HG03469 (cell line): ENCODE measurements around the gene UBE2S.
A peak's percentile ranks its signal among the peaks of the same experiment; 100 is the strongest.

Source experiments
- ATAC-seq: cut with Tn5 transposase; IDR thresholded peaks from one replicate; pipeline ENCODE4 v1.9.1; 2021; ENCODE audit warnings: mild to moderate bottlenecking, moderate library complexity, moderate number of reproducible peaks; ENCODE audit not compliant: unreplicated experiment

UBE2S gene

DNA sequence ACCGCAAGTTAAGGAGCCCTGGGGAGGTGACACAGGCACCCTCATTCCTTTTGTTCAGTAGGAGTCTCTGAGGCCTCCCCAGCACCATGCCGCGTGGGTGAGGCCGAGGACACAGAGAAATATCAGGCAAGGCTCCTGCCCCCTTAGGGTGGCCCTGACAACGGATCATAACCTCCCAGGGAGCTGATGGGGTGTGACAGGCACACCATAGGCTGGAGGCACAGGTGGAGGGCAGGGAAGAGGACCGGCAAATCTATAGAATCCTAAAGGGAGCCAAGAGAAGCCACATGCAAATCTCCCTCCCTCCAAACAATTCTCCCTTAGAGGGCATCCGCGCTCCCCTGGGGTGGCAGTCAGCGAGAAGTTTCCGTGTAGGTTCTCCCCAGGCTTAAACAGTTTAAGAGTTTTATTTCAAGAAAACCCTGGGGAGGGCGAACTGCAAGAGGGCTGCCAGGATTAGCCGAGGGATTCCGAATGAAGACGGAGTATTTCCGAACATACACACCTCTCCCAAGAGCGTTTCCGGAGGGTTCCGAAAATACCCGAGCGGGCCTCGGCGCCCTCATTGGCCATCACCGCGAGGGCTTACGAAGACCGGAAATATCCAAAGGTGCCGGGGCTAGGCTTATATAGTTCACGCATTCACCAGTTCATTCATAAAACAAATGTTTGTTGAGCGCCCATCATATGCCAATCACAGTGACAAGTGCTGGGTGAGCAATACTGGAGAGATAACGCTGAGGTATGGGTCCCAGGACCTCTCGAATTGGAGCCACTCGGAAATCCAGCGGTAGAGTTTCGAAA lies 22.5 kb downstream of the UBE2S start:
- peak; percentile 35 for ATAC-seq

DNA sequence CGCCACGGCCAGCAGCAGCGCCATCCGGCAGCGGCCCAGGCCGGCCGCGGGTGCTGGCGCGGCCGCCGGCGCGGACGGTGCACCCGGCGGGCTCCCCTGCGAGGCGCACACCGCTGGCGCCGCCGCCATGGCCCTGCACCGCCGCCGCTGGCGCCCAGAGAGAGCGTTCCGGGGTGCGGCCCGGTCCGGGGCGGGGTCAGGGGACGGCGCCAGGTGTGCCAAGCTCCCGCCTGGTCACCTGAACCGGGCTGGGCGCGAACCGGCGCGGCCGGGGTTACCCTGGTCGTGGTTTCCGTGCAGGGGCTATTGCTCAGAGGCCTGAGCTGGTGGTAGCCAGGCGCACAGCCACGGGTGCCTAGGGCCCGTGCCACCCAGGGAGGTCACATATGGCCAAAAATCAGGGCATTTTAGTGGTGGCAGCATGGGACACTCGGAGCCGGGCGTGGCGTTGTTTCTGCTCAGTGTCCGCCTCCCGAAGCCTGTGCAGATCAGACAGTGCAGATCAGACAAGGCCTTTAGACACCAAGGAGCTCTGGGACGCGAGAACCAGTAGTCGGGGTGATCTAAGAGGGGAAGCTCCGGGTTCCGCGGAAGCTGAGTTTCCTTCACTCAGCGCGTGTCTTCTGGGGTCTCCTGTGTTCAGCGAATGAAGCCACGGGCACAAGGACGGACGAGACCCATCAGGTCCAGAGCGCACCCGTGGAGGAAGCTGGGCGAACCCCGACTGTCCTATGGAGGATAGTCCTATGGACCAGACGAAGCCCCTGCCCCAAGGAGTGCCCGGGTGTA lies 23.3 kb downstream of the UBE2S start, which contains the start of gene TMEM238:
Gene TMEM238, minus strand, starts transcription at position 162 of the 789 bp plus-strand sequence. Its CDS starts 33 bp downstream, at position 129.
- ATAC-seq: no peak

DNA sequence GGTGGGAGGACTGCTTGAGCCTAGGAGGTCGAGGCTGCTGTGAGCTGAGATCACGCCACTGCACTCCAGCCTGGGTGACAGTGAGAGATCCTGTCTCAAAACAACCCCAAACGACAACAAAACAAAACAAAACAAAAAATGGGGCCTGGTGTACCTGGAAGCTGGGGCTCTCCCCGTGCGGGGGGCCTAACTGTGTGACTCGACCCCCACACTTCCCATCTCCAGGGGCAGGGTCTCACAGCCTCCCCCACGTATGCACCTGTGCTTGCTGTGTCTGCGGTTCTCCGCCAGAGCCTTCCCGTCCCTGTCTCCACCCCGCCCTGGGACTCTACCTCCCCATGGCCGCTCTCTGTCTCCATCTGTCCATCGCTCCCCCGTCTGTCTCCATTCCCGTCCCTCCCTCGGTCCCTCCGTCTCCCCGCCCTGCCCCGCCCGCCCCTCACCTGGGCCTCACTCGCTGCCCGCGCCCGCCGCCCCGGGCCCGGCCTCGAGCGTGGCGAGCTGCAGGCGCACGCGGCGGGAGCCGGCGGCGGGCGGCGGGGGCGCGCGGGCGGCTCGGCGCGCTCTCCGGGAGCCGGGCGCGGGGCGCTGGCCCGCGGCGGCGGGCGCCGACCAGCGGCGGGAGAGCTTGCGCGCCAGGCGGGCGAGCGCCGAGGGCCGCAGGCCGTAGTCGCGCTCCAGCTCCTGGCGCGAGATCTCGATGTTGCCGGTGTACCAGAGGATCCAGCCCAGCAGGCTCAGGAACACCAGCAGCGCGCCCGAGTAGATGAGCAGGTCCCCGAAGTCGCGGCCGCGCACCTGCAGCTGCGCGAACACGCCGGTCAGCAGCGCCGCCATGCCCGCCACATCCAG lies 24.1 kb downstream of the UBE2S start:
- no peak for ATAC-seq

DNA sequence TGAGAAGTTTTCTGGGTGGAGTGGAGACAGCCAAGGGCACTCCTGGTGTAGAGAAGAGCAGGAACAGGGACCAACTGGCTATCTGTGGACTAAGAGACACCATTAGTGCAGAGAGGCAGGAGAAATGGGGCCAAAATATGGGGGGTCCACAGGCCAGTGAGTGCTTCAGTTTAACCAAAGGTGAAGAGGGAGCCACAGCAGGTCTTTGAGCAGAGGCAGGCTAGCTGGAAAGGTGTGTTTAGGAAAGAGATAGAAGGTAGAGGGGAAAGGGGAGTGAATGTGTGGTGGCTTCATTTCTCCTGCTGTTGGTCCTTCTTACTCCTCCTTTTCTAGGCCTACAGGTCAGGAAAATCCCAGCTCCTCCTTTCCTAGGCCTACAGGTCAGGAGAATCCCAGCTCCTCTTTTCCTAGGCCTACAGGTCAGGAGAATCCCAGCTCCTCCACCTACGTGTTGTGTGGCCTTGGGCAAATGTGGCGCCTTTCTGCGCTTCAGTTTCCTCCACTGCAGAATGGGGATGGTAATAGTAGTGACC lies 25.0 kb downstream of the UBE2S start:
- no peak for ATAC-seq

DNA sequence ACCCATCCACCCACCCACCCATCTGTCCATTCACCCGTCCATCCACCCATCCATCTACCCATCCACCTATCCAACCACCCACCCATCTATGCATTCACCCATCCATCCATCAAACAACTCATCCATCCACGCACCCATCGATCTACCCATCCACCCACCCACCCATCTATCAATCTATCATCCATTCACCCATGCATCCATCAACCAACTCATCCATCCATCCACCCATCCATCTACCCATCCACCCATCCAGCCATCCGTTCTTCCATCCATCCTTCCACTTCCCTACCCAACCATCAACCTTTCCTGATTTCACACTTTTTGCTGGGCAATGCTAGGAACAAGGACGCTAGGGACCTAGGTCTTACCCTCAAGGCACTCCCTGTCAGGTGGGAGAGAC lies 25.6 kb downstream of the UBE2S start:
- ATAC-seq: no peak

DNA sequence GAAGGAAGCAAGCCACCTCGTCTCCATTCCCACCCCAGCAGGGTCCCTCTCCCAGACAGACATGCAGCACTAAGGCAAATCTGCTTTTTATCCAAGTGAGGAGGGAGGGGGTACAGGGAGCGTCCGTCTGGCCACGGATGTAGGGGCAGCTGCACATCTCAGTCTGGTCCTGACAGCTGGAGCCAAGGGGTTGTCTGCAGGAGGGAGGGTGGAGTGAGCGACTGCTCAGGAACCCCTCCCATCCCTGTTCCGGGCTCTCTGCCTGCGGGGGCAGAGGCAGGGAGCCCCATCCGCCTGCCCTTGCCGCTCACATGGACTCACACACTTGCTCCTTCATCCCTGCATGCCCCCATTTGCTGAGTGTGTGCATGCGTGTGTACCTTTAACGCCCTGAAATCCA lies 28.4 kb downstream of the UBE2S start:
- ATAC-seq: no peak

DNA sequence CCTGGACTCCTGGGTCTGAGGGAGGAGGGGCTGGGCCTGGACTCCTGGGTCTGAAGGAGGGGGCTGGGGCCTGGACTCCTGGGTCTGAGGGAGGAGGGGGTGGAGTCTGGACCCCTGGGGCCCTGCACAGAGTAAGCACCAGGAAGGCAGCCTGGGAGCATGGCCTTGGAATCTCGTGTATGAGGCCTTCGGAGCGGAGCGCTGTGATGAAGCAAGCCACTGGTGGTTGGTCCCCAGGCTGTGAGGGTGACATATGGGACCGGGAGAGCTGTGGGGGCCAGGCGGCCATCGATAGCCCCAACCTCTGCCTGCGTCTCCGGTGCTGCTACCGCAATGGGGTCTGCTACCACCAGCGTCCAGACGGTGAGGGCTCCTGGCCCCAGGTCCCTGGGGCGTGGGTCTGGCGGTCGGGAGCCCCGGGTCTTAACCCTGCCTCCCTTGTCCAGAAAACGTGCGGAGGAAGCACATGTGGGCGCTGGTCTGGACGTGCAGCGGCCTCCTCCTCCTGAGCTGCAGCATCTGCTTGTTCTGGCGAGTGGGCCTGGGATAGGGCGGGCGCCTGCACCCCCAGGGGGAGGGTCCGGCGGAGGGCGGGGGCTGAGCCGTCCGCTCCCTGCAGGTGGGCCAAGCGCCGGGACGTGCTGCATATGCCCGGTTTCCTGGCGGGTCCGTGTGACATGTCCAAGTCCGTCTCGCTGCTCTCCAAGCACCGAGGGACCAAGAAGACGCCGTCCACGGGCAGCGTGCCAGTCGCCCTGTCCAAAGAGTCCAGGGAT lies 30.0 kb downstream of the UBE2S start:
- no peak for ATAC-seq

DNA sequence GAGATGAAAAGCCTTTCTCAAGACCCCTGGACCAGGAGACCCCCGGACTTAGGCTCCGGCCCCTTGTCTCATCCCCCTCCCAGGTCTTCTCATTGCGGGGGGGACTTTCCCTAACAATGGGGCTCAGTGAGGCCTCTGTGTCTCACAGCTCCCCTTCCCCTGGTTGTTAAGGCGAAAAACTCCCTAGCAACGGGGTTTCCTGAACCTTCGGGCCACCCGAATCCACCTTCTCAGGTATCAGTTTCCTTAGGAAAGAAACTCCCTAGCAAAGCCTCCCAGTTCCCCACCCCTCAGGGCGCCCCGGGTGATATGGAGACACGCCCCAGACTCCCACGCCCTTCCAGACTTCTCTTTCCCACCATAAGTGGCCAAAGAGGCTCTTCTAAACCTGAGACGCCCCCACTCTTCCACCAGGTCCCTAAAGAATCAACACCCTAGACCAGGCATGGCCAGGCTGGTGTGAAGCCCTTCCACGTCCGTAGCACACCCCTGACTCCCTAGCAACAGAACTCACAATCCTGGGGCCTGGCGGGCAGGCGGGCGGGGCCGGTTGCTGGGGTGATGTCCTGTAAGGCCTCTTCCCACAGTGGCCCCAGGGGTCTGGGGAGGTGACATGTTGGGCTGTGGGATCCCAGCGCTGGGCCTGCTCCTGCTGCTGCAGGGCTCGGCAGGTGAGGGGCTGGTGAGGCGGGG lies 31.2 kb downstream of the UBE2S start, which contains the start of gene TMEM190:
Gene TMEM190, plus strand, starts transcription at position 586 of the 693 bp plus-strand sequence. Its CDS starts 28 bp downstream, at position 614.
- no peak for ATAC-seq

DNA sequence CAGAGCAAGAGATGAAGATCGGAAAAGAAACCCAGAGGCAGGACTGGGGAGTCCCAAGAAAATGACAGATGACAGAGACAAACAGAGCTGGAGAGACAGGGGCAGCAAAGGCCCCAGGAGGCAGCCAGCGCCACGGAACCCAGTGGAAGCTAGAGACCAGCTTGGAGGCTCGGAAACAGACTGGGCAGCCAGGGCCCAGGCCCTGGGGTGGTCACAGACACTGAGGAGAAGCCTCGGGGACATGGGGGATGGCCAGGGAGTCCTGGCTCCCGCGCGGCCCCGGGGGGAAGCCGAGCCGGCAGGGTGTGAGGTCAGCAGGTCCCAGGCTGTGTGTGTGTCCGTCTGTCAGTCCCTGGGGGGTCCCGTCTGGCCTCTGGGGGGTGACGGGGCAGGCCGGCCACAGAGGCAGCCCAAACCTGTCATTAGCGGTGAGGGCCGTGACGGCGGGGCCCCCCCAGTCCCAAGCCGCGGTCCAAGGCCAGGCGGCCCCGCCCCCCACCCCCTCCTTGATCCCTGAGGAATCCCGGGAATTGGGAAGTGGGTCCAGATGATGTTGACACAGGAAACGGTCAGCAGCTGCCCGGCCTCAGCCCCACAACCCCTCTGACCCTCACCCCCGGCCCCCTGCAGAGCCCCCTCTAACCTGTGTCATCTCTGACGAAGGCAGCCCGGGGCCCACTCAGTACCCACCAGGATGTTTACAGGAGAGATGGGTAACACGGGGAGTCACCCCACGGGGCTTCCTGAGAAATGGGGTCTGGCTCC lies 33.4 kb downstream of the UBE2S start:
- no peak for ATAC-seq

DNA sequence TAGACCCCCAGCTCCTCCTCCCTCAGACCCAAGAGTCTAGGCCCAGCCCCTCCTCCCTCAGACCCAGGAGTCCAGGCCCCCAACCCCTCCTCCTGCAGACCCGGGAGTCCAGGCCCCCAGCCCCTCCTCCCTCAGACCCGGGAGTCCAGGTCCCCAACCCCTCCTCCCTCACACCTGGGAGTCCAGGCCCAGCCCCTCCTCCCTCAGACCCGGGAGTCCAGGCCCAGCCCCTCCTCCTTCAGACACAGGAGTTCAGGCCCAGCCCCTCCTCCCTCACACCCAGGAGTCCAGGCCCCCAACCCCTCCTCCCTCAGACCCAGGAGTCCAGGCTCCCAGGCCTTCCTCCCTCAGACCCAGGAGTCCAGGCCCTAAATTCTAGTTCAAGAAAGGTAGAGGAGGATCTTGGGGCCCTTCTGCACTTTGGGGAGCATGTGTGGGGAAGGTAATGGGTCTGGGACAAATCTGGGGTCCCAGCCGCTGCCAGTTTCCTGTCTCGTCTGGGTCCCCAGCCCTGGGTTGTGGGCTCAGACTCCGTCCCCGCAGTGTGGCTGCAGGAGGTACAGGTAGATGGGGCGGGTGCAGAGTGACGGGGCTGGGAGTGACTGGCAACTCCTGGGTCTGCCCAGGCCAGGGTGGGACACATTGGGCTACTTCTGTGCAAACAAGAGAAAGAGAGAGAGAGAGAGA lies 34.1 kb downstream of the UBE2S start:
- no peak for ATAC-seq

DNA sequence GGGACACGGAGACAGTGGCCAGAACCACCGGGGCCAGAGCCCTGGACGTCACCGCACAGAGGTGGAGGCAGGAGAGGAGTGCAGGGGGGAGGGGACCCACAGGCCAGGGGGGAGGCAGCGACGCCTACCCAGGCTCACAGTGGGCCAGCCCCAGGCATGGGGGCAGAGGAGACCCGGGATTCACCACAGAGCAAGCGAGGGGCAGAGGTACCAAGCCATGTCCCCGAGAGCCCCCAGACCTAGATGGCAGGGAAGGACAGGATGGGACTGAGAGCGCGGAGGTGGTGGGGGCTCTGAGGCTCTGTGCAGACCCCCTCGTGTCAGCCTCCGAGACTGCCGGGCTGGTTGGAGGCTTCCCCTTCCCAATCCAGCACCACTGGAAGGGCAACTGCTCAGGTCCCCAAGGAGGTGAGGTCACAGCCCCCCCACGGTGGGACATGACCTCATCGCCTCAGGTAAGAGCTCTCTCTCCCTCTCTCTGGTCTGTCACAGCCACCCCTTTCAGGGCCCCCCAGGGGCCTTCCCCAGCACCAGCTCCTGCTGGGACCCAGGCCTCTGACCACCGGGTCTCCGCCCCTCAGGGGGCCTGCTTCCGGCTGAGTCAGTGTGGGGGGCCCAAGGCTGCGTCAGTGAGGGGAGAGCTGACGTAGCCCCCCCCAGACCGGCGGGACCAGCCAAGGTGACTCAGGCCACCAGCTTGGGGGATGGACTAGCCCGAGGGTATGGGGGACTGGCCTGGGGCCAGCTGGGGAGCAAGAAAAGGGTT lies 35.1 kb downstream of the UBE2S start:
- no peak for ATAC-seq

DNA sequence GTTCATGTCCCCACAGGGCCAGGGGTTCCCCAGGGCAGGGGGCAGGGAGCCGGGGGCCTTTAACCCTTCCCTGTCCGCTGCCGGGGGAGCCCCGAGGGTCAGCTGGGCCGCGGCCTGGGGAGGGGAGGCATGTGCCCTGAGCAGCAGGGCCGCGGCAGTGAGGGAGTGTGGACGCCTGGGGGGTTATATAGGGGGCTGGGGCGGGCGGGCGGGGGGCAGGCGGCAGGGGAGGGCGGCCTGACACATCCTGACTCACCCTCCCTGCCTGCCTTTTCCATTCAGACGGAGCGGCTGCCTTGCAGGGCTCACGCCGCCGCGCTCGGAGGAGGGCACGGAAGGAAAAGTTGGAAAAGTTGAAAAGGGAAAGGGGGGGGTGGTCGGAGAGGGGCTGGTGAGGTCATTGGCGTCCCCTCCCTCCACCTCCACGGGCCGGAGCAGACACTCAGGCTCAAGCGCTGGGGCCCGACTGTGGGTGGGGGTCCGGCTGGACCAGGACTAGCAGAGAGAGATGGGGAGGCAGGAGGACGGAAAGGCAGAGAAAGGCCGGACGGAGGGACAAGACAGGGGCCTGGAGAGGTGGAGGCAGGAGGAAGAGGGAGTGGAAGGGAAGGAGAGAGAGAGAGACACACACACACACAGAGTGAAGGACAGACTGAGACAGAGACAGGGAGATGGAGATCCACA lies 37.1 kb downstream of the UBE2S start, which contains the start of gene IL11:
Gene IL11, minus strand, starts transcription at position 159 of the 684 bp plus-strand sequence. Its CDS starts 153 bp downstream, at position 6.
- no peak for ATAC-seq

DNA sequence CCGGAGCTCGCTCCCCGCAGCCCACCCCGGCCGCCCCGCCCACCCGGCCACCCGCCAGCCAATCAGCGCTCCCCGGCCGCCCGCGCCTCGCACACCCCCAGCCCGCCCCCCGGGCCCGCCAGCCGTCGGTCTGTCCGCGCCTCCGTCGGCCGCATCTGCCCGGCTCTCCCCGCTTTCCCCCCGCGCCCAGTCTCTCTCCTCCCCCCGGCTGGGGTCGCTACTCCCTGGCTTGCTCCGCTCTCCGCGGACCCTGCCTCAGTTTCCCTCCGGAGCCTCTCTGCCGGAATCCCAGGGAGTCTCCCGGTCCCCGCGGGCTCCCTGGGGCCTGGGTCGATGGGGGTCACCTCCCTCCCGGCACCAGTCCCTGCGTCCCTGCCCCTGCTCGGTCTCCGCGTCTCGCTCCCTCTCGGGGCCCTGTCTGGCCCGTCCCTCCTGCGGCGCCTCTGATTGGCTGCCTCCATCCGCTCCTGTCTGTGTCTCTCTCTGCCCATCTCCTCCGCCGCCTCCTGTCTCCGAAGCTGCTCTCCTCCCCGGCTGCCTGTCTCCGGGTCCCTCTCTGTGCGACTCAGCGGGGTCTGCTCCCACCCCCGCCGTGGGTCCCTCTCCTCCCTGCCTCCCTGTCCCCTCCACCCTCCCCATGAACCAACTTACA lies 37.8 kb downstream of the UBE2S start:
- no peak for ATAC-seq

DNA sequence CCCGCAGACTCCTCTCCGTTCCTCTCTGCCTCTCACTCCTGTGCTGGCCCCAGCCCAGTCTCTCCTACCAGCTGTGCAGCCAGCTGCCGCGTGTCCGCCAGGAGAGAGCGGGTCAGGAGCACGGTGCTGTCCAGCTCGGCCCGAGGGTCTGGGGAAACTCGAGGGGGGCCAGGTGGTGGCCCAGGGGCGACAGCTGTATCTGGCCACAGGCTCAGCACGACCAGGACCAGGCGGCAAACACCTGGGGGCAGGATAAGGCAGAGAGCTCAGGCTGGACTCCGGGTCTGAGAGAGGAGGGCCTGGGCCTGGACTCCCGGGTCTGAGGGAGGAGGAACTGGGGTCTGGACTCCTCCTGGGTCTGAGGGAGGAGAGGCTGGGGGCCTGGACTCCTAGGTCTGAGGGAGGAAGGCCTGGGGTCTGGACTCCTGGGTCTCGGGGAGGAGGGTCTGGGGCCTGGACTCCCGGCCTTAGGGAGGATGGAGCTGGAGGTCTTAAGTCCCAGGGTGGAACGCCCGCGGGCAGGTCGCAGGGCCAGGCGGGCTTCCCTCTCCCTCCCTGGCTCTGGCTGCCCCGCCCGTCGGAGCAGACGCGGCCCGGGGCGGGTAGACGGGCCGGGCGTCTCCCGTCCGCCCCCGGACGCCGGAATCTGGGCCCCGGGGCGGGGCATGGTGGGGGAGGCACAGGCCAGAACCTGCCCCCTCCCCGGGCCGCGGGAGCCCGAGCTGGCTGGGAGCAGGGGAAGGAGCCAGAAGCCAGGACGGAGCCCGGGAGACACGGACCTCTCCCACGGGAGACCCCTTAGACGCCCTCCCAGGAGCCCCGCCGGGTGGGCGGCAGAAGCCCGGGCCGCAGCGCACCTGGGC lies 38.7 kb downstream of the UBE2S start:
- no peak for ATAC-seq

DNA sequence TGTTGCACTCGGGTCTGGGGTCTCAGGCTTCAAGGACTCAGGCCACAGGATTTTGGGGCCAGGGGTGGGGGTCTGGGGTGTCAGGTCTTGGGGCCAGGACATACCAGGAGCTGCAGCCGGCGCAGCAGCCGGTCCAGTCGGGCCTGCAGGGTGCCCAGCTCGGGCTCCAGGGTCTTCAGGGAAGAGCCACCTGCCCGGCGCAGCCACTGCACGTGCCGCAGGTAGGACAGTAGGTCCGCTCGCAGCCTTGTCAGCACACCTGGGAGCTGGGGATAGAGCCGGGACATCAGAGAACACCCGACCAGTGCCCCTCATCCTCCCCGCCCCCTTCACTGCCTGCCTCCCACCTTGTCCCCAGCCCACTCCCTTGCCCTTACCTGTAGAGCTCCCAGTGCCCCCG lies 39.5 kb downstream of the UBE2S start:
- no peak for ATAC-seq
